Endothelial cell of umbilical vein (primary cell): ENCODE results near the gene MS4A6E. TPM values are rescaled to one million over a fixed set of nuclear protein-coding genes. Genes with fewer than 3 reads are reported as not detected.

Source experiments
- BruUV-seq: library from RNA; stranded (reverse); fragments of 400-500 nt; replicated peaks from 2 replicates; lab custom pipeline; 2021; lab: Mats Ljungman, UMichigan
- CTCF ChIA-PET: fragments of 300-600, 350-600 bp; sonication (Branson Sonifier 250); formaldehyde crosslinking; loops from one replicate; lab custom pipeline; 2021; ENCODE audit warnings: antibody characterized with exemption, inconsistent platforms; lab: Charles Lee
- POLR2A ChIA-PET: fragments of 300-600, 350-600 bp; sonication (Branson Sonifier 250); formaldehyde crosslinking; loops from one replicate; lab custom pipeline; 2021; ENCODE audit warnings: antibody characterized with exemption, inconsistent platforms; lab: Charles Lee
- DNase-seq: peaks from one replicate; pipeline ENCODE4 v3.0.0-alpha.2; 2011; ENCODE audit warnings: low read depth, low spot score
- FAIRE-seq: peaks from 2 replicates; lab custom pipeline; 2011; peaks lifted over from hg19 to GRCh38; lab: Jason Lieb, UNC
- H2AFZ ChIP-seq: 2 replicates; pipeline ENCODE4 v1.6.0; 2012; ENCODE audit warnings: low read depth, low read length, control low read depth, inconsistent platforms
- H3K27ac ChIP-seq: 2 replicates; pipeline ENCODE4 v1.5.1; 2011; ENCODE audit warnings: low read depth, mild to moderate bottlenecking, control low read depth, low read length, moderate library complexity; ENCODE audit not compliant: insufficient read depth
- H3K27me3 ChIP-seq, 2 experiments: 2 replicates each; pipeline versions ENCODE4 v1.6.0 to v1.6.1; 2011; ENCODE audit warnings: low read length in 2 of 2, mixed read lengths in 1 of 2; ENCODE audit not compliant: control insufficient read depth in 2 of 2, insufficient read depth in 2 of 2
- H3K36me3 ChIP-seq, 2 experiments: 2 replicates in 1 of 2; 3 replicates in 1 of 2; pipeline ENCODE4 v1.5.1; 2011; ENCODE audit warnings: low read length in 2 of 2, mild to moderate bottlenecking in 1 of 2, moderate library complexity in 1 of 2; ENCODE audit not compliant: control insufficient read depth in 2 of 2, insufficient read depth in 2 of 2; ENCODE audit errors: extremely low read depth in 1 of 2
- H3K4me1 ChIP-seq: 3 replicates; pipeline ENCODE4 v1.5.1; 2011; ENCODE audit warnings: mild to moderate bottlenecking, low read length; ENCODE audit not compliant: control insufficient read depth, insufficient read depth; ENCODE audit errors: extremely low read depth
- H3K4me2 ChIP-seq: 2 replicates; pipeline ENCODE4 v1.6.1; 2011; ENCODE audit warnings: low read length, control low read depth, mixed read lengths; ENCODE audit not compliant: insufficient read depth
- H3K4me3 ChIP-seq, 3 experiments: fragments of 200-600 bp in 1 of 3; sonication (generic), shearing (Covaris generic) in 1 of 3; replicated peaks in 1 of 3; 2 replicates each; pipeline ENCODE4 v1.5.1; 2011 to 2016; ENCODE audit warnings: control low read depth in 3 of 3, low read length in 3 of 3, mild to moderate bottlenecking in 2 of 3, inconsistent platforms in 1 of 3, low read depth in 1 of 3, moderate library complexity in 1 of 3; ENCODE audit not compliant: insufficient read depth in 1 of 3
- H3K79me2 ChIP-seq: 2 replicates; pipeline ENCODE4 v1.6.0; 2012; ENCODE audit warnings: low read length, inconsistent platforms; ENCODE audit not compliant: control insufficient read depth, insufficient read depth
- H3K9ac ChIP-seq: replicated peaks from 2 replicates; pipeline ENCODE3; 2011; ENCODE audit warnings: low read length, control low read depth; ENCODE audit not compliant: insufficient read depth; ENCODE audit errors: extremely low read depth
- H3K9me1 ChIP-seq: replicated peaks from 3 replicates; pipeline ENCODE4 v1.6.0; 2011; ENCODE audit warnings: mild to moderate bottlenecking, low read length; ENCODE audit not compliant: control insufficient read depth, insufficient read depth; ENCODE audit errors: extremely low read depth
- H3K9me3 ChIP-seq: replicated peaks from 2 replicates; pipeline ENCODE4 v1.5.1; 2012; ENCODE audit warnings: low read length, inconsistent platforms; ENCODE audit not compliant: control insufficient read depth, insufficient read depth
- H4K20me1 ChIP-seq: replicated peaks from 2 replicates; pipeline ENCODE3; 2011; ENCODE audit warnings: mild to moderate bottlenecking, low read length; ENCODE audit not compliant: control insufficient read depth, insufficient read depth; ENCODE audit errors: extremely low read depth
- EZH2 ChIP-seq: IDR thresholded peaks from 2 replicates; pipeline ENCODE4 v1.6.1; 2012; ENCODE audit warnings: borderline replicate concordance, low read depth, mild to moderate bottlenecking, moderate library complexity, low read length, inconsistent platforms; ENCODE audit not compliant: severe bottlenecking
- FOS ChIP-seq: IDR thresholded peaks from 2 replicates; pipeline ENCODE4 v1.6.1; 2011; ENCODE audit warnings: mild to moderate bottlenecking, low read length, moderate library complexity, borderline replicate concordance; ENCODE audit not compliant: insufficient read depth
- GATA2 ChIP-seq: IDR thresholded peaks from 2 replicates; pipeline ENCODE4 v1.7.0; 2011; ENCODE audit warnings: low read depth, mild to moderate bottlenecking, moderate library complexity, mixed read lengths, low read length; ENCODE audit not compliant: insufficient read length, insufficient read depth
- JUN ChIP-seq: IDR thresholded peaks from 2 replicates; pipeline ENCODE4 v1.6.1; 2011; ENCODE audit warnings: borderline replicate concordance, low read depth; ENCODE audit not compliant: insufficient read length, insufficient read depth
- MYC ChIP-seq: IDR thresholded peaks from one replicate; pipeline ENCODE4 v1.6.1; 2011; ENCODE audit warnings: mild to moderate bottlenecking, low read depth, low read length
- POLR2A ChIP-seq: IDR thresholded peaks from 2 replicates; pipeline ENCODE4 v1.6.1; 2012; ENCODE audit warnings: low read depth, mild to moderate bottlenecking, control low read depth, low read length
- POLR2AphosphoS5 ChIP-seq: IDR thresholded peaks from 2 replicates; pipeline ENCODE4 v1.6.1; 2012; ENCODE audit warnings: low read depth, mild to moderate bottlenecking, control low read depth, low read length, moderate library complexity; ENCODE audit not compliant: insufficient read depth
- dilution Hi-C: fragments of 300-500 bp; cut with MboI; formaldehyde crosslinking; loops from one replicate; pipeline ENCODE4 v1.15.0; 2019; ENCODE audit warnings: low sequenced_read_pairs; ENCODE audit not compliant: extremely low pct_ligation_motif_present
- intact Hi-C: fragments of 100-400 bp; cut with micrococcal nuclease; formaldehyde crosslinking; loops from one replicate; pipeline ENCODE4 v1.10.0; 2022
- polyA plus RNA-seq, 4 experiments: library from polyadenylated mRNA; depleted of rRNA in 3 of 4; stranded (reverse) in 3 of 4; unstranded in 1 of 4; fragments of >200 nt; gene quantifications; 2 replicates each; pipeline versions ENCODE4 v1.2.1 to v1.2.3, GENCODE V29; 2011 to 2012; ENCODE audit warnings: missing spikeins in 1 of 4
- total RNA-seq: library from RNA; stranded (reverse); gene quantifications from 2 replicates; pipeline ENCODE4 v1.2.3, GENCODE V29; 2021
- TF ChIP-seq, protein P1 (sequence below): IDR thresholded peaks from 2 replicates; pipeline ENCODE4 v1.6.1; 2011; ENCODE audit not compliant: insufficient read depth, insufficient read length
- TF ChIP-seq, protein P2 (sequence below), 2 donors: IDR thresholded peaks; 1 replicate in 1 of 2; 2 replicates in 1 of 2; pipeline ENCODE4 v1.5.1; 2011; ENCODE audit warnings: low read length in 2 of 2, mild to moderate bottlenecking in 2 of 2, moderate library complexity in 2 of 2, control low read depth in 1 of 2, inconsistent platforms in 1 of 2, low read depth in 1 of 2; ENCODE audit not compliant: insufficient read depth in 1 of 2; ENCODE audit errors: extremely low read depth in 1 of 2

The MS4A6E gene
- total and polyA plus RNA-seq, 2 donors (not counting 3 experiments of a cell fraction or from before 2014, with no cell fraction given): not detected

GRCh38 chr11:60372767-60373166 lies 45.7 kb downstream of the MS4A6E start:
- Histone ChIP-seq H3K4me1 (peaks cover 16% of the 10 kb centered on the region), H3K27me3 (peaks cover 3 to 4% of the 10 kb centered on the region in 2 experiments), H3K9me1 (no peaks in the 10 kb centered on the region), H3K4me3 (no peak overlapping the region), H2AFZ (no peak overlapping the region), H3K9ac (no peak overlapping the region), H3K4me2 (no peak overlapping the region), H3K27ac (no peak overlapping the region), H3K36me3 (no peaks in the 10 kb centered on the region), H3K9me3 (no peaks in the 10 kb centered on the region), H3K79me2 (no peaks in the 10 kb centered on the region), H4K20me1 (no peaks in the 10 kb centered on the region)
- CTCF ChIA-PET: interaction anchor here (3.4 kb wide), 1 partner anchor 10 kb away, joined by 25 read pairs; no protein-coding TSS in a partner anchor
- TF ChIP-seq EZH2 (no peak), POLR2A (no peak), MYC (no peak), JUN (no peak)
- POLR2A ChIA-PET: no interaction called here
- intact Hi-C loops (no loop called here), dilution Hi-C loops (no loop called here)
- no TSS peak for BruUV-seq
- FAIRE-seq (no peak), DNase-seq (no peak)

DNA sequence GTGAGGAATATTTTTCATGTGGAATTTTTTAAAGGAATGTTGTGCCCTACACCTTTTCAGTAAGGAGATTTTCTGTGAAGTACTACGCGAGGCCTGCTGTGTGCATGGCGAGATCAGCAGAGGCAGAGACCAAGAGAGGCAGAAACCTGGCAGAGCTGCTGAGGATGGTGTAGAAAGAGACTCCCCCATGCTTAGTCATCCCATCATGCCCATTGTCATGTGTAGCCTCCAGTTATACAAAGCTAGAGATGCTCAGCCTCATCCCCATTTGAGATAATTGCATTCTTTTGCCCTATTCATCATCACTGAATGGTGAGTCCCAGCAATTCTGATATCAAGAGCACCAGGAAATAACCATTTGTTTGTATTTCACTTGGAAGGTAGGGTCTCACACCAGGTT lies 48.3 kb downstream of the MS4A6E start:
- no peak for DNase-seq
- no peaks in the 10 kb centered on the region for H3K79me2 ChIP-seq
- no peak overlapping the region for H3K27ac ChIP-seq
- POLR2A ChIA-PET: no interaction called here
- BruUV-seq: no TSS peak
- H3K36me3 ChIP-seq: no peaks in the 10 kb centered on the region
- H3K4me1 ChIP-seq: peaks cover 13% of the 10 kb centered on the region
- peaks cover 0 to 3% of the 10 kb centered on the region in 2 experiments for H3K27me3 ChIP-seq
- no peak for TF ChIP-seq POLR2A
- TF ChIP-seq, protein P1, sequence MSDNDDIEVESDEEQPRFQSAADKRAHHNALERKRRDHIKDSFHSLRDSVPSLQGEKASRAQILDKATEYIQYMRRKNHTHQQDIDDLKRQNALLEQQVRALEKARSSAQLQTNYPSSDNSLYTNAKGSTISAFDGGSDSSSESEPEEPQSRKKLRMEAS: no peak
- no peak for TF ChIP-seq POLR2AphosphoS5
- TF ChIP-seq FOS: no peak
- no peak for TF ChIP-seq MYC
- TF ChIP-seq GATA2: no peak
- TF ChIP-seq, protein P2, sequence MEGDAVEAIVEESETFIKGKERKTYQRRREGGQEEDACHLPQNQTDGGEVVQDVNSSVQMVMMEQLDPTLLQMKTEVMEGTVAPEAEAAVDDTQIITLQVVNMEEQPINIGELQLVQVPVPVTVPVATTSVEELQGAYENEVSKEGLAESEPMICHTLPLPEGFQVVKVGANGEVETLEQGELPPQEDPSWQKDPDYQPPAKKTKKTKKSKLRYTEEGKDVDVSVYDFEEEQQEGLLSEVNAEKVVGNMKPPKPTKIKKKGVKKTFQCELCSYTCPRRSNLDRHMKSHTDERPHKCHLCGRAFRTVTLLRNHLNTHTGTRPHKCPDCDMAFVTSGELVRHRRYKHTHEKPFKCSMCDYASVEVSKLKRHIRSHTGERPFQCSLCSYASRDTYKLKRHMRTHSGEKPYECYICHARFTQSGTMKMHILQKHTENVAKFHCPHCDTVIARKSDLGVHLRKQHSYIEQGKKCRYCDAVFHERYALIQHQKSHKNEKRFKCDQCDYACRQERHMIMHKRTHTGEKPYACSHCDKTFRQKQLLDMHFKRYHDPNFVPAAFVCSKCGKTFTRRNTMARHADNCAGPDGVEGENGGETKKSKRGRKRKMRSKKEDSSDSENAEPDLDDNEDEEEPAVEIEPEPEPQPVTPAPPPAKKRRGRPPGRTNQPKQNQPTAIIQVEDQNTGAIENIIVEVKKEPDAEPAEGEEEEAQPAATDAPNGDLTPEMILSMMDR (IDR thresholded peaks at IDR 0.05; ENCODE audit: extremely low read depth in 1 of 2, insufficient read depth in 1 of 2, low read depth in 1 of 2, low read length in 2 of 2): no peak
- no peak for TF ChIP-seq EZH2
- no peak for TF ChIP-seq JUN
- H2AFZ ChIP-seq: no peak overlapping the region
- H3K4me3 ChIP-seq: no peak overlapping the region
- H3K9me1 ChIP-seq: no peaks in the 10 kb centered on the region
- dilution Hi-C loops: no loop called here
- H3K9ac ChIP-seq: no peak overlapping the region
- intact Hi-C loops: no loop called here
- CTCF ChIA-PET: no interaction called here
- FAIRE-seq: no peak
- no peaks in the 10 kb centered on the region for H4K20me1 ChIP-seq
- H3K4me2 ChIP-seq: no peak overlapping the region
- no peaks in the 10 kb centered on the region for H3K9me3 ChIP-seq
